ENCODE results near the gene CMTM6.

- TF ChIP-seq POLR2A (IDR thresholded peaks at IDR 0.05): no peak
- TF ChIP-seq, protein P1, sequence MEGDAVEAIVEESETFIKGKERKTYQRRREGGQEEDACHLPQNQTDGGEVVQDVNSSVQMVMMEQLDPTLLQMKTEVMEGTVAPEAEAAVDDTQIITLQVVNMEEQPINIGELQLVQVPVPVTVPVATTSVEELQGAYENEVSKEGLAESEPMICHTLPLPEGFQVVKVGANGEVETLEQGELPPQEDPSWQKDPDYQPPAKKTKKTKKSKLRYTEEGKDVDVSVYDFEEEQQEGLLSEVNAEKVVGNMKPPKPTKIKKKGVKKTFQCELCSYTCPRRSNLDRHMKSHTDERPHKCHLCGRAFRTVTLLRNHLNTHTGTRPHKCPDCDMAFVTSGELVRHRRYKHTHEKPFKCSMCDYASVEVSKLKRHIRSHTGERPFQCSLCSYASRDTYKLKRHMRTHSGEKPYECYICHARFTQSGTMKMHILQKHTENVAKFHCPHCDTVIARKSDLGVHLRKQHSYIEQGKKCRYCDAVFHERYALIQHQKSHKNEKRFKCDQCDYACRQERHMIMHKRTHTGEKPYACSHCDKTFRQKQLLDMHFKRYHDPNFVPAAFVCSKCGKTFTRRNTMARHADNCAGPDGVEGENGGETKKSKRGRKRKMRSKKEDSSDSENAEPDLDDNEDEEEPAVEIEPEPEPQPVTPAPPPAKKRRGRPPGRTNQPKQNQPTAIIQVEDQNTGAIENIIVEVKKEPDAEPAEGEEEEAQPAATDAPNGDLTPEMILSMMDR (IDR thresholded peaks at IDR 0.05): no peak
These were observed 44.6 kb downstream of the CMTM6 start for GRCh38 chr3:32457971-32458471.
